ENCODE data around the gene TMEM209.

TMEM209 gene

GRCh38 chr7:130118294-130118693, 86.9 kb downstream of the TMEM209 start:
- no peak for DNase-seq

DNA sequence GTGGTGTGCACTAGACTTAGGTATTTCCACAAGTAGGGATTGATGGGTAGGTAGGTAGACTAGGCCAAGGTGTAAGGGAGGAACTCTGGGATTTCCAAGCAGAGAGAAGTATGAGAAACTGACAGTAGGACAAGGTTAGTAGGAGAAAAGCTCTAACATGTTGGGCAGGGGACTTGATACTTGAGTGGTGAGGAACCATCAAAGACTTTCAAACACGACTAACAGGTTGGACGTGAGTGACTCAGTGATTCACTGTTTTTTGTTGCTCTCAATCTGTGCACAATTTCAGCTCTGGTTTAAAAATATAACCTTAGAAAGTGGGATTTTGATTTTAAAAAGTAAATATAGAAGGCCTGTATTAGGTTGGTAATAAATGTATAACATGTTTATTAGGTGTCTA, 90.4 kb downstream of the TMEM209 start:
- no peak for DNase-seq

All from NCI-H526 treated with DMSO at 0.1 percent for 48 hours (cell line).